Right lung (tissue), 5 donors: Measurements from ENCODE around the gene SMIM30. TPM values are rescaled to one million over a fixed set of nuclear protein-coding genes. Genes with fewer than 3 reads are reported as not detected.

Experiments
- polyA plus RNA-seq, 5 donors: library from polyadenylated mRNA; unstranded; fragments of 120-200 nt; gene quantifications; one replicate each; pipeline versions ENCODE4 v1.2.1 to v1.2.3, GENCODE V29; 2013; ENCODE audit warnings: inconsistent platforms in 1 of 5, low replicate concordance in 1 of 5; ENCODE audit not compliant: insufficient read length in 5 of 5, insufficient read depth in 1 of 5

Gene SMIM30
- polyA plus RNA-seq, 5 donors = 66.2 to 99.2 (median 76.4) TPM

Other genes with a start within 250 kb of the SMIM30 start
- gene GPR85, start 31.7 kb downstream of the SMIM30 start, polyA plus RNA-seq = 1 to 10 TPM; 1.6 to 2.7 (median 1.7) TPM